Stomach (tissue), 9 donors: ENCODE measurements around the gene CLSTN2. TPM values are rescaled to one million over a fixed set of nuclear protein-coding genes. Genes with fewer than 3 reads are reported as not detected.

Source experiments
- DNase-seq, 2 donors: peaks; one replicate each; pipeline versions ENCODE4 v3.0.0 to v3.0.0-alpha.2; 2013 to 2019
- H3K27ac ChIP-seq, 5 donors: fragments of 200-600 bp in 4 of 5; sonication (generic) in 4 of 5; one replicate each; pipeline ENCODE4 v1.5.1; 2013 to 2019; ENCODE audit warnings: mild to moderate bottlenecking in 1 of 5, moderate library complexity in 1 of 5
- H3K27me3 ChIP-seq, 3 donors: fragments of 200-600 bp; sonication (generic); one replicate each; pipeline ENCODE4 v1.5.1; 2017 to 2019; ENCODE audit warnings: mixed run types in 1 of 3
- H3K36me3 ChIP-seq, 4 donors: fragments of 200-600 bp; sonication (generic); 1 replicate in 3 of 4; 2 replicates in 1 of 4; pipeline ENCODE4 v1.5.1; 2016 to 2019
- H3K4me1 ChIP-seq, 4 donors: fragments of 200-600 bp; sonication (generic); one replicate each; pipeline ENCODE4 v1.5.1; 2016 to 2019
- H3K4me3 ChIP-seq, 4 donors: fragments of 200-600 bp; sonication (generic) in 3 of 4; one replicate each; pipeline ENCODE4 v1.5.1; 2016 to 2019; ENCODE audit warnings: mild to moderate bottlenecking in 1 of 4
- H3K9me3 ChIP-seq, 4 donors: fragments of 200-600 bp; sonication (generic); one replicate each; pipeline ENCODE4 v1.5.1; 2016 to 2019
- CTCF ChIP-seq, 7 experiments: fragments of 450-650 bp in 4 of 7; fragments of 200-600 bp in 3 of 7; sonication (generic) in 3 of 7; IDR thresholded peaks; one replicate each; pipeline ENCODE4 v1.5.1; 2016 to 2019; ENCODE audit warnings: antibody characterized with exemption in 7 of 7, control low read depth in 2 of 7, mild to moderate bottlenecking in 1 of 7
- EP300 ChIP-seq: sonication (generic); formaldehyde crosslinking; IDR thresholded peaks from one replicate; pipeline ENCODE4 v1.6.1; 2017; ENCODE audit warnings: antibody characterized with exemption
- POLR2A ChIP-seq, 4 donors: fragments of 450-650 bp; IDR thresholded peaks; one replicate each; pipeline ENCODE4 v1.6.1; 2016; ENCODE audit warnings: antibody characterized with exemption in 4 of 4, control low read depth in 2 of 4, mild to moderate bottlenecking in 1 of 4, moderate library complexity in 1 of 4
- POLR2AphosphoS5 ChIP-seq, 3 donors: sonication (generic); formaldehyde crosslinking; IDR thresholded peaks; one replicate each; pipeline ENCODE4 v1.6.1; 2016; ENCODE audit warnings: antibody characterized with exemption in 3 of 3
- WGBS, 5 donors: extraction: QIAGEN DNeasy Blood & Tissue Kit in 3 of 5; methylation state at CpG; one replicate each; pipeline versions ENCODE4 v1.1.5 to v1.1.7; 2013 to 2018; 5-methylcytosine and 5-hydroxymethylcytosine counted together
- intact Hi-C: fragments of 100-400 bp; cut with DNase I; formaldehyde crosslinking; loops from one replicate; pipeline ENCODE4 v1.15.1; 2023; ENCODE audit warnings: low total_unique reads
- polyA plus RNA-seq, 3 donors: library from polyadenylated mRNA; stranded (reverse); fragments of 200-250 nt; gene quantifications; one replicate each; pipeline ENCODE4 v1.2.3, GENCODE V29; 2013
- total RNA-seq, 5 donors: library from RNA; depleted of rRNA; stranded (reverse); fragments of >200 nt; gene quantifications; one replicate each; pipeline versions ENCODE4 v1.1.0 to v1.2.3, GENCODE V29; 2014 to 2016
- donor health status: healthy with polysubstance abuse.
- donor health status: Bipolar disorder and iron deficiency.
- donor health status: healthy.

The CLSTN2 gene
- total and polyA plus RNA-seq, 8 donors: 0.10 to 5.4 (median 1.7) TPM

GRCh38 chr3:140290105-140290504 lies 355.1 kb downstream of the CLSTN2 start:
- no peak overlapping the region for H3K4me3 ChIP-seq
- no peaks in the 10 kb centered on the region for H3K4me1 ChIP-seq
- H3K27me3 ChIP-seq: peaks cover 0 to 7% (median 0%) of the 10 kb centered on the region in 3 donors
- H3K36me3 ChIP-seq: no peaks in the 10 kb centered on the region
- 57 to 70% (median 62%) methylated on average over 2 of the region's 2 CpGs for WGBS, 5 donors
- H3K27ac ChIP-seq: no peak overlapping the region
- intact Hi-C loops: no loop called here
- H3K9me3 ChIP-seq: no peaks in the 10 kb centered on the region
- no peak for DNase-seq
- TF ChIP-seq POLR2A (IDR thresholded peaks at IDR 0.05) (no peak), CTCF (IDR thresholded peaks at IDR 0.05) (no peak), EP300 (no peak)

GRCh38 chr3:140292170-140292569 lies 357.2 kb downstream of the CLSTN2 start:
- WGBS, 5 donors: 62 to 85% (median 84%) methylated on average over 2 of the region's 2 CpGs
- no peak for DNase-seq
- Histone ChIP-seq H3K36me3 (no peaks in the 10 kb centered on the region), H3K27ac (no peak overlapping the region), H3K9me3 (no peaks in the 10 kb centered on the region), H3K4me1 (no peaks in the 10 kb centered on the region), H3K4me3 (no peak overlapping the region), H3K27me3 (peaks cover 0 to 7% (median 0%) of the 10 kb centered on the region in 3 donors)
- no peak for TF ChIP-seq CTCF (IDR thresholded peaks at IDR 0.05)
- TF ChIP-seq POLR2AphosphoS5 (IDR thresholded peaks at IDR 0.05): no peak
- TF ChIP-seq EP300: no peak
- no peak for TF ChIP-seq POLR2A (IDR thresholded peaks at IDR 0.05)
- intact Hi-C loops: no loop called here

GRCh38 chr3:140292684-140293083 lies 357.7 kb downstream of the CLSTN2 start:
- H3K36me3 ChIP-seq: no peaks in the 10 kb centered on the region
- no peak overlapping the region for H3K27ac ChIP-seq
- H3K4me1 ChIP-seq: no peaks in the 10 kb centered on the region
- H3K9me3 ChIP-seq: no peaks in the 10 kb centered on the region
- peaks cover 0 to 7% (median 0%) of the 10 kb centered on the region in 3 donors for H3K27me3 ChIP-seq
- H3K4me3 ChIP-seq: no peak overlapping the region
- TF ChIP-seq POLR2A (IDR thresholded peaks at IDR 0.05): no peak
- TF ChIP-seq EP300: no peak
- no peak for TF ChIP-seq CTCF (IDR thresholded peaks at IDR 0.05)
- TF ChIP-seq POLR2AphosphoS5 (IDR thresholded peaks at IDR 0.05): no peak
- 43 to 68% (median 56%) methylated on average over 4 of the region's 4 CpGs for WGBS, 5 donors
- intact Hi-C loops: no loop called here
- DNase-seq: peak in 1 of 2 donors; percentile 20

GRCh38 chr3:140294058-140294457 lies 359.1 kb downstream of the CLSTN2 start:
- Histone ChIP-seq H3K4me3 (no peak overlapping the region), H3K4me1 (no peaks in the 10 kb centered on the region), H3K9me3 (no peaks in the 10 kb centered on the region), H3K27me3 (peaks cover 0 to 3% (median 0%) of the 10 kb centered on the region in 3 donors), H3K27ac (no peak overlapping the region), H3K36me3 (no peaks in the 10 kb centered on the region)
- DNase-seq: no peak
- TF ChIP-seq EP300: no peak
- no peak for TF ChIP-seq POLR2AphosphoS5 (IDR thresholded peaks at IDR 0.05)
- TF ChIP-seq POLR2A (IDR thresholded peaks at IDR 0.05): no peak
- no peak for TF ChIP-seq CTCF (IDR thresholded peaks at IDR 0.05)
- intact Hi-C loops: no loop called here
- 68 to 78% (median 73%) methylated on average over 2 of the region's 2 CpGs for WGBS, 5 donors
